MM.1S (cell line): ENCODE measurements around the gene DEPDC5.

Experiments
- CTCF ChIP-seq: fragments of 300-600 bp; sonication (generic); IDR thresholded peaks from 2 replicates; pipeline ENCODE4 v1.5.1; 2016; ENCODE audit warnings: antibody characterized with exemption, low read length, mixed read lengths
- EZH2 ChIP-seq: fragments of 300-600 bp; sonication (generic); optimal IDR thresholded peaks from 2 replicates; pipeline ENCODE3; 2017; ENCODE audit warnings: low read depth, mild to moderate bottlenecking, antibody characterized with exemption, low read length, mixed read lengths
- EZH2phosphoT487 ChIP-seq: fragments of 300-600 bp; sonication (generic); IDR thresholded peaks from 2 replicates; pipeline ENCODE4 v1.6.1; 2018; ENCODE audit warnings: antibody characterized with exemption, low read length

- TF ChIP-seq CTCF (no peak), EZH2 (no peak), EZH2phosphoT487 (no peak)
These were observed 700 bp upstream of the DEPDC5 start for GRCh38 chr22:31753005-31753633.
